HL-60 (cell line): ENCODE measurements around the gene LYVE1.

Experiments
- CTCF ChIP-seq: IDR thresholded peaks from one replicate; pipeline ENCODE4 v1.5.1; 2011; ENCODE audit warnings: low read length, control low read depth, inconsistent platforms; ENCODE audit not compliant: insufficient read depth
- POLR2AphosphoS5 ChIP-seq: IDR thresholded peaks from 2 replicates; pipeline ENCODE4 v1.6.1; 2012; ENCODE audit warnings: low read depth

GRCh38 chr11:10522921-10523320 is 45.5 kb downstream of the LYVE1 start:
- no peak for TF ChIP-seq CTCF
- TF ChIP-seq POLR2AphosphoS5 = no peak
